Globus pallidus (tissue), 1 donor: ENCODE measurements around the gene WDPCP.
"Not testable (repeated sequence)": the region's sequence is repeated elsewhere in the genome, so short reads cannot be mapped to it uniquely, and the experiment has no call there.

Experiments
- DNase-seq: peaks from one replicate; pipeline ENCODE4 v3.0.0-alpha.2; 2015; ENCODE audit warnings: low spot score

WDPCP gene

GRCh38 chr2:63539416-63540162 lies 48.7 kb downstream of the WDPCP start:
- no peak for DNase-seq

- no peak for DNase-seq
These were observed 49.9 kb downstream of the WDPCP start for GRCh38 chr2:63538390-63538789.

GRCh38 chr2:63537306-63537705 lies 51.0 kb downstream of the WDPCP start:
- no peak for DNase-seq

GRCh38 chr2:63530704-63531279 lies 57.5 kb downstream of the WDPCP start:
- DNase-seq = no peak

- DNase-seq = no peak
These were observed 62.4 kb downstream of the WDPCP start for GRCh38 chr2:63525905-63526304.

- DNase-seq = no peak
These were observed 65.3 kb downstream of the WDPCP start for GRCh38 chr2:63522950-63523349.

GRCh38 chr2:63520793-63521192 lies 67.5 kb downstream of the WDPCP start:
- no peak for DNase-seq

GRCh38 chr2:63514781-63515180 lies 73.5 kb downstream of the WDPCP start:
- no peak for DNase-seq

GRCh38 chr2:63514237-63514716 lies 74.0 kb downstream of the WDPCP start:
- no peak for DNase-seq

- DNase-seq = no peak
These were observed 82.0 kb downstream of the WDPCP start for GRCh38 chr2:63506320-63506719.

- no peak for DNase-seq
These were observed 84.5 kb downstream of the WDPCP start for GRCh38 chr2:63503818-63504217.

- no peak for DNase-seq
These were observed 87.9 kb downstream of the WDPCP start for GRCh38 chr2:63500398-63500797.

GRCh38 chr2:63497576-63497975 lies 90.7 kb downstream of the WDPCP start:
- no peak for DNase-seq

GRCh38 chr2:63494968-63495367 lies 93.3 kb downstream of the WDPCP start:
- no peak for DNase-seq

- no peak for DNase-seq
These were observed 94.2 kb downstream of the WDPCP start for GRCh38 chr2:63494100-63494499.

- DNase-seq = peak; percentile 37
These were observed 100.1 kb downstream of the WDPCP start for GRCh38 chr2:63488118-63488713.

GRCh38 chr2:63486861-63487290 lies 101.4 kb downstream of the WDPCP start:
- peak; percentile 37 for DNase-seq

- no peak for DNase-seq
These were observed 103.4 kb downstream of the WDPCP start for GRCh38 chr2:63484901-63485300.

- DNase-seq = peak; percentile 56
These were observed 103.8 kb downstream of the WDPCP start for GRCh38 chr2:63484481-63484880.

GRCh38 chr2:63477686-63478085 lies 110.6 kb downstream of the WDPCP start:
- DNase-seq = no peak

GRCh38 chr2:63469313-63469712 lies 119.0 kb downstream of the WDPCP start:
- not testable (repeated sequence) for DNase-seq

GRCh38 chr2:63465633-63466032 lies 122.6 kb downstream of the WDPCP start:
- no peak for DNase-seq

GRCh38 chr2:63463142-63463541 lies 125.1 kb downstream of the WDPCP start:
- DNase-seq = no peak
